Liver (tissue), 3 donors: ENCODE results near the gene CARD9.

ENCODE experiments used
- CTCF ChIP-seq: fragments of 150-350 bp; IDR thresholded peaks from 2 replicates; pipeline ENCODE4 v1.5.1; 2017; ENCODE audit warnings: improper control_type of control experiment, low read depth, low read length; ENCODE audit not compliant: missing input control
- EGR1 ChIP-seq, 2 donors: IDR thresholded peaks; 2 replicates each; pipeline ENCODE4 v1.6.1; 2016 to 2018; ENCODE audit warnings: antibody characterized with exemption in 2 of 2, low read depth in 2 of 2
- GABPA ChIP-seq, 2 donors: IDR thresholded peaks in 1 of 2; conservative IDR thresholded peaks in 1 of 2; 2 replicates each; pipeline ENCODE4 v1.6.1; 2016; ENCODE audit warnings: antibody characterized with exemption in 2 of 2, mild to moderate bottlenecking in 1 of 2, moderate library complexity in 1 of 2
- HNF4A ChIP-seq, 2 donors: conservative IDR thresholded peaks; 2 replicates each; pipeline ENCODE4 v1.6.1; 2016; ENCODE audit warnings: antibody characterized with exemption in 2 of 2, mild to moderate bottlenecking in 2 of 2
- JUND ChIP-seq, 2 donors: IDR thresholded peaks; 2 replicates each; pipeline ENCODE4 v1.6.1; 2016; ENCODE audit warnings: antibody characterized with exemption in 2 of 2
- RAD21 ChIP-seq, 2 donors: IDR thresholded peaks; 2 replicates each; pipeline ENCODE4 v1.6.1; 2016; ENCODE audit warnings: antibody characterized with exemption in 2 of 2, mild to moderate bottlenecking in 2 of 2
- REST ChIP-seq: IDR thresholded peaks from 2 replicates; pipeline ENCODE4 v1.6.1; 2016; ENCODE audit warnings: antibody characterized with exemption, mild to moderate bottlenecking
- RXRA ChIP-seq, 2 donors: IDR thresholded peaks; 2 replicates each; pipeline ENCODE4 v1.6.1; 2017 to 2018; ENCODE audit warnings: antibody characterized with exemption in 2 of 2, mild to moderate bottlenecking in 1 of 2
- SP1 ChIP-seq: IDR thresholded peaks from 2 replicates; pipeline ENCODE4 v1.6.1; 2018; ENCODE audit warnings: antibody characterized with exemption, mild to moderate bottlenecking
- TAF1 ChIP-seq: conservative IDR thresholded peaks from 2 replicates; pipeline ENCODE4 v1.6.1; 2016; ENCODE audit warnings: antibody characterized with exemption, mild to moderate bottlenecking
- YY1 ChIP-seq: IDR thresholded peaks from 2 replicates; pipeline ENCODE4 v1.6.1; 2016; ENCODE audit warnings: antibody characterized with exemption, mild to moderate bottlenecking
- ZBTB33 ChIP-seq: IDR thresholded peaks from 2 replicates; pipeline ENCODE4 v1.6.1; 2016; ENCODE audit warnings: antibody characterized with exemption
- donor health status: healthy.
- donor health status: healthy.

DNA sequence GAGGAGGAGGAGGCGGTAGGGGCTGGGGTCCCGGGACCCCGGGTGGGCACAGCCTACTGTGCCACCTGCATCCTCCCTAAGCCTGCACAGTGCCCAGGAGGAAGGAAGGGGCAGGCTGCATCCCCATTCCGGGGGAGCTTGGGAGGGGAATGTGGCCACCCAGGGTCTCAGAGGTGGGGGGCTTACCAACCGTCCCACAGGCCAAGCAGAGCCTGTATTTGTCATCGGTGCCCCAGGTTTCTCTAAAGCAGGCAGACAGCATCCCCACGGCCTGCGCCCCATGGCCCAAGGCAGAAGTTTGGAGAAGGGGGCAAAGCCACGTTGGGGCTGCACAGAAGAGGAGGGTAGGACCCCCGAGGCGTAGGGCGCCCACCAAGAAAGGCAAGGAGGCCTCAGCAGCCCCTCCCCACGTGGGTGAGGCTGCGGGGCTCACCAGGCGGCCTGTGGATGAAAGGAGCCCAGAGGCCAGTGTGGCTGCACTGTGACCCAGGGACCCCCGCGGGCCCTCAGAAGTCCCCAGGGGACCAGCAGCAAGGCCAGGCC is 46.6 kb downstream of the CARD9 start:
- no peak for TF ChIP-seq CTCF
- TF ChIP-seq TAF1: no peak
- TF ChIP-seq YY1: no peak
- TF ChIP-seq RAD21 (IDR thresholded peaks at IDR 0.05): no peak
- no peak for TF ChIP-seq HNF4A (conservative IDR thresholded peaks at IDR 0.05)
- TF ChIP-seq EGR1 (IDR thresholded peaks at IDR 0.05; ENCODE audit: low read depth in 2 of 2): no peak
- no peak for TF ChIP-seq SP1
- TF ChIP-seq GABPA (IDR thresholded peaks at IDR 0.05 in 1 of 2, conservative IDR thresholded peaks at IDR 0.05 in 1 of 2): no peak
- no peak for TF ChIP-seq ZBTB33
- TF ChIP-seq REST: no peak
- no peak for TF ChIP-seq JUND (IDR thresholded peaks at IDR 0.05)
- no peak for TF ChIP-seq RXRA (IDR thresholded peaks at IDR 0.05)
